Peyer's patch (tissue), 4 donors: ENCODE results near the gene DAB1.

ENCODE experiments used
- POLR2A ChIP-seq, 2 donors: fragments of 450-650 bp; IDR thresholded peaks; one replicate each; pipeline ENCODE4 v1.5.1; 2017; ENCODE audit warnings: antibody characterized with exemption in 2 of 2, mild to moderate bottlenecking in 2 of 2, moderate library complexity in 2 of 2
- TF ChIP-seq, protein P1 (sequence below), 6 experiments: fragments of 450-650 bp in 4 of 6; fragments of 200-600 bp in 2 of 6; sonication (generic) in 1 of 6; IDR thresholded peaks; one replicate each; pipeline ENCODE4 v1.5.1; 2017 to 2019; ENCODE audit warnings: antibody characterized with exemption in 6 of 6, mild to moderate bottlenecking in 3 of 6, moderate library complexity in 1 of 6

DNA sequence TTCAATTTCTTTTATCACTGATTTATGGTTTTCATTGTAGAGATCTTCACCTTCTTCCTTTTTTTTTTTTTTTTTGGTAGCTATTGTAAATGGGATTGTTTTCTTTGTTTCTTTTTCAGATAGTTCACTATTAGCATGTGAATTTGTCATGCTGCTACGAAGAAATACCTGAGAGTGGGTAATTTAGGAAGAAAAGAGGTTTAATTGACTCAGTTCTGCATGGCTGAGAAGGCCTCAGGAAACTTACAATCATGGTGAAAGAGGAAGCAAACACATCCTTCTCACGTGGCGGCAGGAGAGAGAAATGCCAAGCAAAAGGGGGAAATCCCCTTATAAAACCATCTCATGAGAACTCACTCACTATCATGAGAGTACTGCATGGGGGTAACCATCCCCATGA, 66.4 kb downstream of the DAB1 start:
- TF ChIP-seq, protein P1, sequence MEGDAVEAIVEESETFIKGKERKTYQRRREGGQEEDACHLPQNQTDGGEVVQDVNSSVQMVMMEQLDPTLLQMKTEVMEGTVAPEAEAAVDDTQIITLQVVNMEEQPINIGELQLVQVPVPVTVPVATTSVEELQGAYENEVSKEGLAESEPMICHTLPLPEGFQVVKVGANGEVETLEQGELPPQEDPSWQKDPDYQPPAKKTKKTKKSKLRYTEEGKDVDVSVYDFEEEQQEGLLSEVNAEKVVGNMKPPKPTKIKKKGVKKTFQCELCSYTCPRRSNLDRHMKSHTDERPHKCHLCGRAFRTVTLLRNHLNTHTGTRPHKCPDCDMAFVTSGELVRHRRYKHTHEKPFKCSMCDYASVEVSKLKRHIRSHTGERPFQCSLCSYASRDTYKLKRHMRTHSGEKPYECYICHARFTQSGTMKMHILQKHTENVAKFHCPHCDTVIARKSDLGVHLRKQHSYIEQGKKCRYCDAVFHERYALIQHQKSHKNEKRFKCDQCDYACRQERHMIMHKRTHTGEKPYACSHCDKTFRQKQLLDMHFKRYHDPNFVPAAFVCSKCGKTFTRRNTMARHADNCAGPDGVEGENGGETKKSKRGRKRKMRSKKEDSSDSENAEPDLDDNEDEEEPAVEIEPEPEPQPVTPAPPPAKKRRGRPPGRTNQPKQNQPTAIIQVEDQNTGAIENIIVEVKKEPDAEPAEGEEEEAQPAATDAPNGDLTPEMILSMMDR (IDR thresholded peaks at IDR 0.05) = no peak
- TF ChIP-seq POLR2A (IDR thresholded peaks at IDR 0.05) = no peak
